Kidney glomerular epithelial cell (primary cell): Measurements from ENCODE around the gene TCF7L2.
"Not testable (repeated sequence)": the region's sequence is repeated elsewhere in the genome, so short reads cannot be mapped to it uniquely, and the experiment has no call there.

Source experiments
- DNase-seq: peaks from one replicate; lab custom pipeline; 2025; lab: John Stamatoyannopoulos, UW

The TCF7L2 gene

GRCh38 chr10:113047605-113047962 is 97.5 kb downstream of the TCF7L2 start:
- DNase-seq = no peak

- DNase-seq = peak; percentile 84
These were observed 98.1 kb downstream of the TCF7L2 start for GRCh38 chr10:113047963-113048781.

GRCh38 chr10:113049881-113050280 is 99.8 kb downstream of the TCF7L2 start:
- DNase-seq = peak; percentile 9

GRCh38 chr10:113052076-113052830 is 102.2 kb downstream of the TCF7L2 start:
- DNase-seq = no peak

GRCh38 chr10:113053091-113053490 is 103.0 kb downstream of the TCF7L2 start:
- DNase-seq = no peak

DNA sequence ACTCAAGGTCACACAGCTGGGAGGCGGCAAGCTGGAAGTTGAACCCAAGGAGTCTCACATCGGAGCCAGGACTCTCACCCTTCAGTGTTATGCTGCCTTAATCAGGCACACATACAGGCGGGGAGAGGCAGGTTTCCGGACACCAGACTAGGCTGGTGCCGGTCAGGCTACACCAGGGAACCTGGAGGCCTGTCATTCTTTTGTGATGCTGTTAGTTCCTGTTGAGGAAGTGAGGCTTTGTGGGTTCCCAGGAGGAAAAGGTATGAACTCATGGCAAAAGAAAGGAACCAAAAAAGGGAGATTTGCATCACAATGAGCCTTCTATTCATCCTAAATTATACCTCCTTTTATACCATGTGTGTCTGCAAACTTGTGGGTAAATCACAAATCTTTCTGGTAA is 103.8 kb downstream of the TCF7L2 start:
- no peak for DNase-seq

GRCh38 chr10:113055458-113055857 is 105.4 kb downstream of the TCF7L2 start:
- DNase-seq = no peak

- DNase-seq = no peak
These were observed 106.0 kb downstream of the TCF7L2 start for GRCh38 chr10:113056030-113056429.

DNA sequence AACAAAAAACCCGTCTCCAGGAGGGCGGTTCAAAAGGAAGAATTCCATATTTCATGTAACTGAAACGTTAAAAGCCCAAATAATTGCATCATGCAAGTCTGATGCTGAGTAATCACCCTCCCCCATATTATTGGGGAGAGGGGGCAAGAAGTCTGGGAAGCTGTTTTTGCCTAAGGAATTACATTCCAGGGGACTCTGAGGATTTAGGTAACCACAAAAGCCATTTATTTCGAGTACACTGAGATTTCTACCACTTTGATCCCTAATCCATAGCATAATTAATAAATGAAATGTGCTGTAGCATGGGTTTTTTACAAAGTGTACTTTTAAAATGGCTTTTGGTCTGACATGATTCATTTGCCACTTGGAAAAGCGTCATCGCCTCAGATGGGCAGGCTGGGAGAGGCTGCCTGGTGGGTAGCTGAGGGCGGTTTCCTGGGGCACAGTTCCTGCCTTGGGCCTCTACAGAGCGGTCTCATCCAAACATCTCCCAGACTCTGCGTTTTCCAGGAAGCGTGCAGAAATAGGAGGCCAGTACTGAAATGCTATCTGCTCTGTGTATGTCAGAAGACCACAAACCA is 106.5 kb downstream of the TCF7L2 start:
- DNase-seq = peak; percentile 67

DNA sequence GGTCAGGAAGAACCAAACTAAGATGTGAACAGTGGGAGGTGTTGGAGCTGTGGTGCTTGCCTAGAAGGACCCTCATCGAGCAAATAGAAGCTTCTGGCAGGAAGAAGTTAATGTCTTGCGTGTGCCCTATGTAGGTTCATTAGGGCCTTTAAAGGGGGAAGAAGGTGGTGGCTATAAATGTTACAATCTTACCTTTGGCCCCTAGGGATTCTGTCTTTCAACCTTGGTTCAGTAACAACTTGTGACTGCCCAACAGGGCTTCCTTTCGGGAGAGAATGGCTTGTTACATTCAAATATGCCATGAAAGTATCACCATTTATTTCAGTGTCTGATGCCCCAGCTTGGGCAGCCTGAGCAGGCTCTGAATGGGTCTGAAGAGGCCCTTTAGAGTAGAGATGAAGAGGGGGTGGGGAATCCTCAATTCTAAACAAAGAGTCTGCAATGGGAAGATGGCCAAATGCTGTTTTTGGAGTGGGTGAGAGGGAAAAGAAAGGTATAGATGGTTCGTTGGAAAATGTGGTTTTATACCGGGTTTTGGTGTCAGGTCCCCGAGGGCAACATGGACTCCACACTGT is 108.0 kb downstream of the TCF7L2 start:
- no peak for DNase-seq

DNA sequence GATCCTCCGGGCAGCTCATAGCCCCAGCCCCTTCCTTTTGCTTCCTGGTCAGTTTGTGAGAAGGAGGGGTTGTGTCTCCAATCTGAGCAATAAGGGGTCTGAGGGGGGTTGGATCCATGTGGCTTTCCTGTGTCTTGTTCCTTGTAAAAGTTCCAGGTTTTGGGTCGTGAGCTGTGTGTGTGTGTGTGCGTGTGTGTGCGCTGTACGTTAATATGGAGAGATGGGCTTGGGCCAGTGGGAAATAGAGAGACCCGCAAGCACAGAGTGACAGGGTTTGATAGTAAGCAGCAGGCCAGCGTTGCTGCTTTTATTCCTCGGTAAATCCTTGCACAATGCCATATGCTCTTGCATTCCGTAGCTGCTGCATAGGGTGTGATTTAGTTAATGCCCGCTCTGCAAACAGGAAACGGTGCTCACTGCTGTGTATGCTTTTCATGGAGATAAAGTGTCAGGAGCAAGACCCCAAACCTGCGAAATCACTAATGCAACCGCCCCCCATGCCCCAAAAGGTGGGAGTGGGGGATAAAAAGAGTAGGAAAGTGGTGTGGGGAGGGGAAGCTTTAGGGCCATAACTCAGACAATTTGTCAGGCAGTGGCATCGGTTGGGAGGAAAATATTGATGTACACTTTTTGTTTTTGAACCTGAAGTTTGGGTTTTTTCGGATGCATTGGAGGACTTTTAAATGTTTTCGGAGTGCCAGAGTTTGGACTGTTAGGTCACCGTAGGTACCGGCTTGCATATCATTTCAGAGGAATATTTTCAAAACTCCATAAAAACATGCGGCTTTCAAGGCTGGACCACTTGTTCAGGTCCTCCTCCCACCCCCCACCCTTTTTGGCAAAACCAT is 108.7 kb downstream of the TCF7L2 start:
- no peak for DNase-seq

DNA sequence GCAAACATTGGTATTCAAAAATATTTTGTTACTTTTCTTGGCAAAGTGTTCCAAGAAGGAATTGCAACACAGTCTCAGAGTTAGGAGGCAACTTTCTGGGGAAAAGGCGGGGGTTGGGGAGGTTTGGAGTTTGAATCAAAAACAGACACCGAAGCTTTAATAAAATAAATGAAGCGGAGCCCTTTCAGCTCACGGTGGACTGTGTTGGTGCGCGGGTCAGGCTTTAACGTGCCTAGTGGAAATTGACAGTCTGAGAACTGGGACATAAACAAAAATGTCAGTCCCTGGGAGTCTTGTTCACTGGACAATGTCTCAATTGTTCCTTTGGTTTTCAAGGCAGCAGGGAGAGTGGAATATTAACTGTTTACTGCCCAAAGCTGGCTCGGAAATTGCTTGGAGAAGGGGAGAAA is 109.3 kb downstream of the TCF7L2 start:
- DNase-seq = no peak

GRCh38 chr10:113060201-113061053 is 110.4 kb downstream of the TCF7L2 start:
- no peak for DNase-seq

DNA sequence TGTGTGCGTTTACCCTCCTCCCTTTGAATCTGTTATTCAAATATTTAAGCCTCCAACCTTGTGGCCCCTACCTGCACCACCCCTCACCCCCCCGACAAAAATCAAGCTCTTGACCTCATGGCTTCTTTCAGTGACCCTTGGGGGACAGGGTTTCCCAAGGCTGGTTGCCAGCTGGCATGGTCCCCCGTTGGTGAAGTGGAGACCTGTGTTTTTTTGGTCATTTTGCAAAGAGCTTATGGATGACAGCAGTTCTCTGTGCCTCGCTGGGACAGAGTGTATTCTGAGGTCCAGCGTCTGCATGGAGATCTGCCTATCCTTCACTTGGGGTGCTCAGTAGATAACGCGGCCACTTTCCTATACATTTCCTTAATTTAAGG is 111.0 kb downstream of the TCF7L2 start:
- no peak for DNase-seq

- no peak for DNase-seq
These were observed 111.5 kb downstream of the TCF7L2 start for GRCh38 chr10:113061557-113061956.

DNA sequence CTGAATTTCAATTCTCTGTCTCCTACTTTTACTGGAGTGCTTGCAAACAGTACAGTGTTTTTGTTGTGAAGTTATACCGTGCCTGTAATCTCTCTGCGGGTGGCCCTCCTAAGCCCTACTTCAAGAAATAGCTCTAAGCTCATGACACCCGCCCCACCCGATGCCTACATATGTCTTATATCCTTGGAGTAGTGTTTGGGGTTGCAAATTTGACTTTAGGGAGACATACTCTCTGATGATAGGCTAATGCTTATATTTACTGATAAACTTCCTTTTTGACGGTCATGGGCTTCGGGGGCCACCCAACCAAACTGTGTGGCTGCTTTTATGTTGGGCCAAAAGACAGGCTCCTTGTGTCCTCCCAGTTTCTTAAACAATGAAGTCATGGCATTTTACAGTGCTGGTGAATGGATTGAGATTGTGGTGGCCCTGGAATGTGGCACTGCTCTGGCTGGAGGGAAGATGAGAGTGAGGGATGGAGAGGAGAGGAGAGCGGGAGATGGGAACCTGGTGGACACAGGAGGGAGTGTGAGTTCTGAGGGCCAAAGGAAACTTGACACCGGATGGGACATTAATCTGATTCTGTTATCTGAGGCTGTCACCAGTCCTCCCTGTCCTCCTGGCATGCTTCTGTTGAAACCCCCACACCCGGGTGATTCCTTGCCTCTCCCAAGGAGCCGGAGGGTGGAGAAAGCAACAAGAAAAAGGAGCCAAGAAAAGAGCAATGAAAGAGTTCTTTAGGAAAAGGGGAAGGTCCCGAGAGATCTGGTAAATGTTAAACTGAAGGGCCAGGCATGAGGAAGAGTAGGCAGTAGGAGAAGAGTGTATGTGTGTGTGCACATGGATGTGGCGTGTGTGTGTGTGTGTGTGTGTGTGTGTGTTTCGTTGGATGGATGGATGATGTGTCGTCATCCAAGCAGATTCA is 113.3 kb downstream of the TCF7L2 start:
- DNase-seq = no peak

GRCh38 chr10:113064039-113064438 is 114.0 kb downstream of the TCF7L2 start:
- no peak for DNase-seq

GRCh38 chr10:113066120-113066519 is 116.1 kb downstream of the TCF7L2 start:
- DNase-seq = not testable (repeated sequence)

- no peak for DNase-seq
These were observed 116.7 kb downstream of the TCF7L2 start for GRCh38 chr10:113066561-113067312.
